ENCODE results near the gene MRPL11. TPM values are rescaled to one million over a fixed set of nuclear protein-coding genes. Genes with fewer than 3 reads are reported as not detected.

Gene MRPL11
- total and polyA plus RNA-seq, 2 experiments from 2014 or later = 139 to 237 TPM

- TF ChIP-seq, protein P1, sequence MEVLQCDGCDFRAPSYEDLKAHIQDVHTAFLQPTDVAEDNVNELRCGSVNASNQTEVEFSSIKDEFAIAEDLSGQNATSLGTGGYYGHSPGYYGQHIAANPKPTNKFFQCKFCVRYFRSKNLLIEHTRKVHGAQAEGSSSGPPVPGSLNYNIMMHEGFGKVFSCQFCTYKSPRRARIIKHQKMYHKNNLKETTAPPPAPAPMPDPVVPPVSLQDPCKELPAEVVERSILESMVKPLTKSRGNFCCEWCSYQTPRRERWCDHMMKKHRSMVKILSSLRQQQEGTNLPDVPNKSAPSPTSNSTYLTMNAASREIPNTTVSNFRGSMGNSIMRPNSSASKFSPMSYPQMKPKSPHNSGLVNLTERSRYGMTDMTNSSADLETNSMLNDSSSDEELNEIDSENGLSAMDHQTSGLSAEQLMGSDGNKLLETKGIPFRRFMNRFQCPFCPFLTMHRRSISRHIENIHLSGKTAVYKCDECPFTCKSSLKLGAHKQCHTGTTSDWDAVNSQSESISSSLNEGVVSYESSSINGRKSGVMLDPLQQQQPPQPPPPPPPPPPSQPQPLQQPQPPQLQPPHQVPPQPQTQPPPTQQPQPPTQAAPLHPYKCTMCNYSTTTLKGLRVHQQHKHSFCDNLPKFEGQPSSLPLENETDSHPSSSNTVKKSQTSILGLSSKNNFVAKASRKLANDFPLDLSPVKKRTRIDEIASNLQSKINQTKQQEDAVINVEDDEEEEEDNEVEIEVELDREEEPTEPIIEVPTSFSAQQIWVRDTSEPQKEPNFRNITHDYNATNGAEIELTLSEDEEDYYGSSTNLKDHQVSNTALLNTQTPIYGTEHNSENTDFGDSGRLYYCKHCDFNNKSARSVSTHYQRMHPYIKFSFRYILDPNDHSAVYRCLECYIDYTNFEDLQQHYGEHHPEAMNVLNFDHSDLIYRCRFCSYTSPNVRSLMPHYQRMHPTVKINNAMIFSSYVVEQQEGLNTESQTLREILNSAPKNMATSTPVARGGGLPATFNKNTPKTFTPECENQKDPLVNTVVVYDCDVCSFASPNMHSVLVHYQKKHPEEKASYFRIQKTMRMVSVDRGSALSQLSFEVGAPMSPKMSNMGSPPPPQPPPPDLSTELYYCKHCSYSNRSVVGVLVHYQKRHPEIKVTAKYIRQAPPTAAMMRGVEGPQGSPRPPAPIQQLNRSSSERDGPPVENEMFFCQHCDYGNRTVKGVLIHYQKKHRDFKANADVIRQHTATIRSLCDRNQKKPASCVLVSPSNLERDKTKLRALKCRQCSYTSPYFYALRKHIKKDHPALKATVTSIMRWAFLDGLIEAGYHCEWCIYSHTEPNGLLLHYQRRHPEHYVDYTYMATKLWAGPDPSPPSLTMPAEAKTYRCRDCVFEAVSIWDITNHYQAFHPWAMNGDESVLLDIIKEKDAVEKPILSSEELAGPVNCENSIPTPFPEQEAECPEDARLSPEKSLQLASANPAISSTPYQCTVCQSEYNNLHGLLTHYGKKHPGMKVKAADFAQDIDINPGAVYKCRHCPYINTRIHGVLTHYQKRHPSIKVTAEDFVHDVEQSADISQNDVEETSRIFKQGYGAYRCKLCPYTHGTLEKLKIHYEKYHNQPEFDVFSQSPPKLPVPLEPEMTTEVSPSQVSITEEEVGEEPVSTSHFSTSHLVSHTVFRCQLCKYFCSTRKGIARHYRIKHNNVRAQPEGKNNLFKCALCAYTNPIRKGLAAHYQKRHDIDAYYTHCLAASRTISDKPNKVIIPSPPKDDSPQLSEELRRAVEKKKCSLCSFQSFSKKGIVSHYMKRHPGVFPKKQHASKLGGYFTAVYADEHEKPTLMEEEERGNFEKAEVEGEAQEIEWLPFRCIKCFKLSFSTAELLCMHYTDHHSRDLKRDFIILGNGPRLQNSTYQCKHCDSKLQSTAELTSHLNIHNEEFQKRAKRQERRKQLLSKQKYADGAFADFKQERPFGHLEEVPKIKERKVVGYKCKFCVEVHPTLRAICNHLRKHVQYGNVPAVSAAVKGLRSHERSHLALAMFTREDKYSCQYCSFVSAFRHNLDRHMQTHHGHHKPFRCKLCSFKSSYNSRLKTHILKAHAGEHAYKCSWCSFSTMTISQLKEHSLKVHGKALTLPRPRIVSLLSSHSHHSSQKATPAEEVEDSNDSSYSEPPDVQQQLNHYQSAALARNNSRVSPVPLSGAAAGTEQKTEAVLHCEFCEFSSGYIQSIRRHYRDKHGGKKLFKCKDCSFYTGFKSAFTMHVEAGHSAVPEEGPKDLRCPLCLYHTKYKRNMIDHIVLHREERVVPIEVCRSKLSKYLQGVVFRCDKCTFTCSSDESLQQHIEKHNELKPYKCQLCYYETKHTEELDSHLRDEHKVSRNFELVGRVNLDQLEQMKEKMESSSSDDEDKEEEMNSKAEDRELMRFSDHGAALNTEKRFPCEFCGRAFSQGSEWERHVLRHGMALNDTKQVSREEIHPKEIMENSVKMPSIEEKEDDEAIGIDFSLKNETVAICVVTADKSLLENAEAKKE (CRISPR knock-in tag; IDR thresholded peaks at IDR 0.05) = no peak
- TF ChIP-seq REST (IDR thresholded peaks at IDR 0.05; ENCODE audit: unreplicated experiment) = no peak
- TF ChIP-seq ZNF114 (CRISPR knock-in tag; IDR thresholded peaks at IDR 0.05) = no peak
Measured at GRCh38 chr11:66470015-66470414, 31.4 kb upstream of the MRPL11 start (continued).

- H3K4me1 Mint-ChIP-seq = peaks cover 39% of the 10 kb centered on the region
- TF ChIP-seq NANOG (IDR thresholded peaks at IDR 0.05; ENCODE audit: borderline replicate concordance) (no peak), REST (IDR thresholded peaks at IDR 0.05; ENCODE audit: unreplicated experiment) (no peak), ETS1 (IDR thresholded peaks at IDR 0.05) (no peak)
- ATAC-seq (no peak), DNase-seq (ENCODE audit: low spot score) (no peak)
- H3K27ac Mint-ChIP-seq = no peak overlapping the region
- H3K9me3 Mint-ChIP-seq = no peaks in the 10 kb centered on the region
- Histone ChIP-seq H3K9me2 (ENCODE audit: insufficient read depth) (no peaks in the 10 kb centered on the region), H3K4me2 (0 out of 2 replicates have a peak overlapping the region, but pooled peaks have one; percentile 57), H4K20me1 (replicated peaks; ENCODE audit: insufficient read depth) (no peaks in the 10 kb centered on the region; the same call in none of the 2 replicates), H2AFZ (no peak overlapping the region), H3F3A (replicated peaks; ENCODE audit: low read depth) (peaks cover 10% of the 10 kb centered on the region; the same call in 1 of the 2 replicates), H3K27me3 (ENCODE audit: insufficient read depth) (no peaks in the 10 kb centered on the region), H3K36me3 (ENCODE audit: insufficient read depth) (no peaks in the 10 kb centered on the region; the same call in 1 of the 2 replicates), H3K4me3 (no peak overlapping the region), H3K79me2 (replicated peaks; ENCODE audit: insufficient read depth) (no peaks in the 10 kb centered on the region), H3K4me1 (ENCODE audit: insufficient read depth) (peaks cover 35% of the 10 kb centered on the region), H3K27ac (ENCODE audit: low read depth) (0 out of 2 replicates have a peak overlapping the region, but pooled peaks have one; percentile 53)
- peaks cover 9% of the 10 kb centered on the region for H3K27me3 Mint-ChIP-seq (ENCODE audit: insufficient read depth, low read depth, poor library complexity)
- peaks cover 3% of the 10 kb centered on the region; the same call in 1 of the 3 replicates for H3K36me3 Mint-ChIP-seq (ENCODE audit: low read depth)
- no peak overlapping the region for H3K4me3 Mint-ChIP-seq
Measured at GRCh38 chr11:66469441-66469840, 30.8 kb upstream of the MRPL11 start.

All from GM23338 (cell line).